Fibroblast of skin of right biceps (primary cell): ENCODE results near the gene IKZF4.
"Not testable (repeated sequence)": the region's sequence is repeated elsewhere in the genome, so short reads cannot be mapped to it uniquely, and the experiment has no call there.

Experiments
- DNase-seq: peaks from one replicate; pipeline ENCODE4 v3.0.0-alpha.2; 2013

The IKZF4 gene

DNA sequence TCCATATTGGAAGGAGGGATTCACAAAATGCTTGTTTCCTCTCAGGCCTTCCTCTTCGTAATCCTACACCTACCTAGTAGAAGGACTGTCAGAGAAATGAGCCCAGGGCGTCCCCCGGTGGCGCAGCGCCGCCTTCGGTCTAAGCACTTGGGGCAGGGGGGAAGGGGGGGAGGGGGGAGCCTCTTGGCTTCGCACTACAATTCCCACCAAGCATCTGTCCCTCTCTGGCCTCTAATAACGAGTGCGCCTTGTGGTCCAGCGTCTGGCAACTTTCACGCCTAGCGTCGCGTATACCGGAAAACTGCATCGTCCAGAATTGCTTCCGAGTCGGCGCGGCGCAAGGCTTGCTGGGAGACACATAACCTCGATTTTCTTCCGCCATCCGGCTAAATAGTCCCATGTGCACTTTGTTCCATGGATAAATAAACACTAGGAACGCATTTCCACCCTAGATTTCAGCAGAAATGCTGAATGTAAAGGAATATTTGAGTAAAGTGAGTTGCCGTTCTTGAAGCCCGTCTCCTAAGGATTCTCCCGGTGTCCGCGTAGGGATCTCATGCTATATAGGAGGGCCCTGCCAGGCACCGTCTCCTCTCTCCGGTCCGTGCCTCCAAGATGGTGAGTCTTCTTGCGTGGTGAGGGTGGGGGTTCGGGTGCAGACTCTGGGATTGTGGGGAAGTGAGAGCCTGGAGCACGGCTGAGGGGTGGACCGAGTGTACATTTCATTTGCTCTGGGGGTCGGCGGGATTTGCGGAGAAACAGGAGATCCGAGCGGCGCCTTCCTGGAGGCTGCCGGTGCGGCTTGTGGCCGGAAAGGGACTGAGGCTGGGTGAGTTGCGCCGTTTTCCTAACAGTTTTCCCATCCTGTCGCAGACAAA is 20.9 kb downstream of the IKZF4 start, which contains the start of gene RPS26:
Gene RPS26 (plus strand): TSS at position 367 of the 878 bp plus-strand sequence. CDS start 249 bp downstream, at position 616.
- peak; percentile 100 for DNase-seq

DNA sequence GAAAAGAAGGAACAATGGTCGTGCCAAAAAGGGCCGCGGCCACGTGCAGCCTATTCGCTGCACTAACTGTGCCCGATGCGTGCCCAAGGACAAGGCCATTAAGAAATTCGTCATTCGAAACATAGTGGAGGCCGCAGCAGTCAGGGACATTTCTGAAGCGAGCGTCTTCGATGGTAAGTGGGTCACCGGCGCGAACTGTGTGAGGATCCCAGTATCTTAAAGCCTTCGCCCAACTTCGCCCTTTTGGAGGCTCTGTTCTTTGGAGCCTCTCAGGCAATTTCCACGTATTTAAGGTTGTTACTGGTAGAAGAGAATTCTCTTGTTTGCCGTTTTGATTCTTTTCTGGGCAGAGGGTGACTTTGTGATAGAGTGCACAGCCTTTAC is 21.6 kb downstream of the IKZF4 start:
- not testable (repeated sequence) for DNase-seq

- DNase-seq, result no peak
These were observed 22.0 kb downstream of the IKZF4 start for GRCh38 chr12:56042843-56043242.

DNA sequence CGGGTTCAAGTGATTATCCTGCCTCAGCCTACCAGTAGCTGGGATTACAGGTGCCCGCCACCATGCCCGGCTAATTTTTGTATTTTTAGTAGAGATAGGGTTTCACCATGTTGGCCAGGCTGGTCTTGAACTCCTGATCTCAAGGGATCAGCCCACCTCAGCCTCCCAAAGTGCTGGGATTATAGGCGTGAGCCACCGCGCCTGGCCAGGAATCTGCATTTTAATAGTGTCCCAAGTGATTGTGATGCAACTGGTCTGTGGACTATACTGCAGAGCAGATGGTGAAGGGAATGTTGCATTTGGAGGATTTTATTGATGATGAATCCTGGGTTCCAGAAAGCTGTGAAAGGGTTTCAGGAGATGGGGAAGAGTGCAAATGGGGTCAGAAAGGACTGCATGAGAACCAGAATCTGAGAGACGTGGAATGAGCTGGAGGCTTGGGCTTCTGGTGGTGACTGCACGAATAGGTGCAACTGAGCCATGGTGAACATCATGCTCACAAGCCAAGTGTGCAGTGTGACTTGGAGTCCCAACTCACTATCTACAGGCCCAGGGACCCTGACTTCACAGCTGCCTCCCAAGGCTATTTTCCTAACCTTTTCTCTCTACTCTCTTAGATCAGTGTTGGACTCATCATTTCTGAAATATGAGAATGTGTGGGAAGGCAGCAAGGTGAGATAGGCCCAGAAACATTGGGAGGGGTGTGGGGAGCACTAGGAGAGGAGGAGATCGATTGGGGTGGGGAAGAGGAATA is 25.4 kb downstream of the IKZF4 start:
- no peak for DNase-seq

- DNase-seq, result no peak
These were observed 32.6 kb downstream of the IKZF4 start for GRCh38 chr12:56053407-56053893.

GRCh38 chr12:56059964-56060363 is 39.1 kb downstream of the IKZF4 start:
- DNase-seq, result peak; percentile 77

DNA sequence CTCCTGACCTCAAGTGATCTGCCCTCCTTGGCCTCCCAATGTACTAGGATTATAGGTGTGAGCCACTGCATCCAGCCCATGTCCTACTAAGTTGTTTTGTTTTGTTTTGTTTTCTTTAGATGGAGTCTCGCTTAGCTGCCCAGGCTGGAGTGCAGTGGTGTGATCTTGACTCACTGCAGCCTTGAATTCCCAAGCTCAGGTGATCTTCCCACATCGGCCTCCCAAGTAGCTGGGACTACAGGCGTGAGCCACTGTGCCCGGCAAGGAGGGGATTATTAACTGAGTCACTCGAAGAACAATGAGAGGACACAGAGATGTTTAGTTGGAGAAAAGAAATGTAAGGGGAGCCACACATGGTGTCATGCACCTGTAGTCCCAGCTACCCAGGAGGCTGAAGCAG is 41.1 kb downstream of the IKZF4 start:
- no peak for DNase-seq

DNA sequence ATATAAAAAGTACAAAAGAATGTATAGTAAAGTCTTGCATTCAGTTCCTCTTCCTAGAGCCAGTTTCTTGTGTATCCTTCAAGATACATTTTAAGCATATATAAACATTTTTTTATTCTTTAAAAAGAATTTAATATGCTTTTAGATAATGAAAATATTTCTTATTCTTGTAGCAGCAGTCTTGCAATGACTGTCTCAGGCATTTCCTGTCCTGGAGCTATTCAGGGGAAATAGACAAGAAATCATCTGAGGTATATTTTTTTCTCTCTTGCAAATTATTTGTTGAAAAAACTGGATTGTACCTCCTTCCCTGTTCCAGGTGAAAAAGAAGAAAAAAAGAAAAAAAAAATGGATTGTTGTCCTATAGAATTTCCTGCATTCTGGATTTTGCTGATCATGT is 42.2 kb downstream of the IKZF4 start:
- DNase-seq, result peak; percentile 29

GRCh38 chr12:56071648-56072047 is 50.8 kb downstream of the IKZF4 start:
- DNase-seq, result peak; percentile 42

DNA sequence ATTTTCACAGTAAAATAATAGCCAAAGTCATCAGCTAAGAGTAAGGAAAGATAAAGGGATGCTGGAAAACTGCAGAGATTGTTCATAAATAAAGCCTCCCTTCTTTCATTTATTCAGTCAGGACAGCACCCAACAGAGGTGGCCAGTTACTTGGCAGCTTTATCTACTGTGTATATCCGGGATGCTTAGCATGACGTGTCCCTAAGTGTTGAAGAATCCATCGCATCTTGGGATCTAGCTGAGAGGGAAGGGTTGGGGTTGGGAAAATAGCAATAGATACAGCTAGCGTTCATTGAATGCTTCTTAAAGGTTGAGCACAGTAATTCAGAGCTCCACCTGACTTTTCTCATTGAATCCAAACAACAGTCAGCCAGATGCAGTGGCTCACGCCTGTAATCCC is 53.6 kb downstream of the IKZF4 start:
- no peak for DNase-seq

DNA sequence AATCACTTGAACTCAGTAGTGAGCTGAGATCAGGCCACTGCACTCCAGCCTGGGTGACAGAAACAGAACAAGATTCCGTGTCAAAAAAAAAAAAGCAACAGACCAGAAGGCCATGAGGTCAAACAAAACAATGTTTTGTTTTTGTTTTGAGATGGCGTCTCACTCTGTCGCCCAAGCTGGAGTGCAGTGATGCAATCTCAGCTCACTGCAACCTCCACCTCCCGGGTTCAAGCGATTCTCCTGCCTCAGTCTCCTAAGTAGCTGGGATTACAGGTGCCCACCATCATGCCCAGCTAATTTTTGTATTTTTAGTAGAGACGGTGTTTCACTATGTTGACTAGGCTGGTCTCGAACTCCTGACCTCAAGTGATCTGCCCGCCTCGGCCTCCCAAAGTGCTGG is 57.1 kb downstream of the IKZF4 start:
- DNase-seq, result not testable (repeated sequence)

GRCh38 chr12:56078427-56078826 is 57.6 kb downstream of the IKZF4 start:
- DNase-seq, result no peak

DNA sequence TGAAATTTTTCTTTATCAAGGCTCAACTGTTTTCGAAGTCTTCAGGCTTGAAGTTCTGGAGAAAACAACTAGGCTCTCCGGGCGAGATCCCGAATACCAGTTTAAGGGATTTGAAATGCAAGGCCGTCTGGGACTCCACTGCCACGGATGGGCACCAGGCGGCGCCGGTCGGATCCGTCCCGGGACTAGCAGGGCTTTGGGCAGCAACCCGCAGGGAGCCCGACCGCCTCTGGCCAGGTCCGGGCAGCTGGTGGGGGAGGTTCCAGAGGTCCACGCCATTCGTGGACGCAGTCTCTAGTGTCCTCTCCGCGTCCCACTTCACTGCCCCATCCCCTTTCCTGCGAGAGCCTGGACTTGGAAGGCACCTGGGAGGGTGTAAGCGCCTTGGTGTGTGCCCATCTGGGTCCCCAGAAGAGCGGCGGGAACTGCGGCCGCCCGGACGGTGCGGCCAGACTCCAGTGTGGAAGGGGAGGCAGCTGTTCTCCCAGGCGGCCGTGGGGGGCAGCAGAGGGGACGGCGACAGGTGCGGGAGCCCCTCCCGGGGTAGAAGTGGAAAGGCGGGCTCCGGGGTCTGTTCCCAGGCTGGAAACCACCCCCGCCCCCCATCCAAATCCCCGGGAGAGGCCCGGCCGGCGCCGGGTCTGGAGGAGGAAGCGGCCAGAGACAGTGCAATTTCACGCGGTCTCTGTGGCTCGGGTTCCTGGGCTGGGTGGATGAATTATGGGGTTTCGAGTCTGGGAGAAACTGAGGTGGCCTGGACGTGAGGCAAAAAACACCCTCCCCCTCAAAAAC is 58.3 kb downstream of the IKZF4 start:
- peak; percentile 65 for DNase-seq

GRCh38 chr12:56079723-56080555 is 59.1 kb downstream of the IKZF4 start, which contains the start of gene ERBB3:
Gene ERBB3, plus strand, starts transcription at chr12:56080165. Its CDS starts 136 bp downstream, at chr12:56080301.
- DNase-seq, result peak; percentile 82

DNA sequence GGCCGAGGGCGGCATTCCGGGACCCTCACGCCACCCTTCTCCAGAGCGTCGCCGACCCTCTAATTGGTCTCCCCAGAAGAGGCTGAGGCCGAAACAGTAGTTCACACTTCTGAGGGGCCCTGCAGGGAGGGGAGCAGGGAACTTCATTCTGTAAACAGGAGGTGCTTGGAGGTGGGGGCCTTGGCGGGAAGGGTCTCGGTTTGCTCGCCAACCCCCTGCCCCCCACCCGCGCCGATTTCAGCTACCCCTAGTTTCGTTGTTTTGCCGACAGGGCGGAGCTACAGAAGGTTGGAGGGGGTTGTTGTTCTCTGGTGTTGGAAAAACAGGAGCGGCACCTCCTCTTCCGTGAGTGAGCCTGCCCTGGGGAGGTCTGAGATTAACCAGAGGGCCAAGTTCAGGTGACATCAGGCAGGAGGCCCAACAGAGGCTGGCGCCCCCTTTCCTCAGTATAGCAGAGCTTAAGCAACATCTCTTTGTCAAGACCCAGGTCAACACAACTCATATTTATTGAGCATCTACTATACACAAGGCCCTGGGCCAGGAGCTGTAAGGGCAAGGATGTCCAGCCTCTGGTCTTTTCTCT is 59.8 kb downstream of the IKZF4 start:
- no peak for DNase-seq

- no peak for DNase-seq
These were observed 60.8 kb downstream of the IKZF4 start for GRCh38 chr12:56081393-56082347.

DNA sequence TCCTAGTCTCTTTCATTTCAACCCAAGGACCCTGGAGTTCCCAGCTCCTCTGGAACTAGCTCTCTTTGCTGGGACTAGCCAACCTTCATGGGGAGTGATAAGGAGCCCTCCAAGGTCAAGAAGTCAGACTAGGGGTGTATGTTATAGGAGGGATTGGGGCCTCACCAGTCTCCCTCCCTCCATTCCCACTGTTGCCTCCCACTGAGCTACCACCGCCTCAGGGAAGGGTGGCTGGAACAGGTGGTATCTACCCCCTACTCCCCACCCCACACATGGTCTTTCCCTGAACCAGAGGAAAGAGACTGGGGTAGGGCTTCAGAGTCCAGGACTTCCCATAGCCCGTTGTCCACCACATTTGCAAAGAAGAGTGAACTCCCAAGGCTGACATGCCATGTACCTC is 61.5 kb downstream of the IKZF4 start:
- DNase-seq, result no peak

DNA sequence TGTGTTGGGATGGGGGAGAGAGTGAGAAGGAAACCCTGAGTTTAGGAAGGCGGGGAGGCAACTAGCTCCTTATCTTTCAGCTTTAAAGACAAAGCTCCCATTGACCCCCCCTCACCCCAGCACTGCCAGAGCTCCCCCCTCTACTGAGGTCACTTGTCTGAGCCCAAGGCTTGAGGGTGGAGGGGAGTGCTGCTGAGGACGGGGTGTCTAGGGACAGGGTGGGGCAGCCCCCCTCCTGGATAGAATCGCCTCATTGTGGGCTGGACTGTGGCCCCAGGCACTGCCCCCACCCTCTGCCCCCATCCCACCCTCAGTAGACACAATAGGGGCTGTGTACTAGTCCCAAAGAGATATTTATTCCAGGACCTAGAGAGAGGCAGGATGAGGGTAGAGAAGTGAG is 62.1 kb downstream of the IKZF4 start:
- no peak for DNase-seq

DNA sequence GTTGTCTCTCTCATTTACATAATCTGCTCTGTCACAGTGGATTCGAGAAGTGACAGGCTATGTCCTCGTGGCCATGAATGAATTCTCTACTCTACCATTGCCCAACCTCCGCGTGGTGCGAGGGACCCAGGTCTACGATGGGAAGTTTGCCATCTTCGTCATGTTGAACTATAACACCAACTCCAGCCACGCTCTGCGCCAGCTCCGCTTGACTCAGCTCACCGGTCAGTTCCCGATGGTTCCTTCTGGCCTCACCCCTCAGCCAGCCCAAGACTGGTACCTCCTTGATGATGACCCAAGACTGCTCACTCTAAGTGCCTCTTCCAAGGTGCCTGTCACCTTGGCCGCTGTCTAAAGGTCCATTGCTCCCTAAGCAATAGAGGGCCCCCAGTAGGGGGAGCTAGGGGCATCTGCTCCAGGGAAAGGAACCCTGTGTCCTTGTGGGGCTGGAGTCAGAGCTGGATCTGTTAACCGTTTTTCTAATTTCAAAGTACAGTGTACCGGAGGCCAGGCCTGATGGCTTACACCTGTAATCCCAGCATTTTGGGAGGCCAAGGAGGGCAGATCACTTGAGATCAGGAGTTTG is 64.2 kb downstream of the IKZF4 start:
- DNase-seq, result no peak

DNA sequence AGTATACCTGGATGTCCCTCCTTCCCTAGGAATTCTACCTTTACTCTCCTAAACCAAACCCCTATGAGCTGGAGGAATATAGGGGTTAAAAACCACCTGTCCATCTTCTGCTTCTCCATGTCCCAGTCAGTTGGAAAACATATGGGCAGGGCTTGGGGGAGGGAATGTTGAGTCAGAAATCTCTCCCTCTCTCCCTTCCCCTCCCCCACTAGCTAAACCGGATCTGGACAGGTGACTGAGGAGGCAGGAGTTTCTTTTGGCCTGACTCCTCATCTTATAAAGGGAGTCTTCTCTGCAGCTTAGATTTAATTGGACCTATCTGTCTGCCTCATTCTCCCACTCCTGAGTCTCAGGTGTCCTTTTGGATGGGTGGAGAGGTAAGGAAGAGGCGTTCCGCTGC is 65.3 kb downstream of the IKZF4 start:
- DNase-seq, result no peak
